Inflammatory macrophage treated with lipopolysaccharide for 4 hours (primary cell): ENCODE data around the gene LPCAT2.

Experiments used
- DNase-seq: peaks from one replicate; pipeline ENCODE4 v3.0.0-alpha.2; 2020

LPCAT2 gene

GRCh38 chr16:55557186-55557585 lies 48.3 kb downstream of the LPCAT2 start:
- DNase-seq = no peak

GRCh38 chr16:55559233-55559632 lies 50.4 kb downstream of the LPCAT2 start:
- no peak for DNase-seq

- DNase-seq = no peak
These were observed 51.2 kb downstream of the LPCAT2 start for GRCh38 chr16:55559933-55560516.

DNA sequence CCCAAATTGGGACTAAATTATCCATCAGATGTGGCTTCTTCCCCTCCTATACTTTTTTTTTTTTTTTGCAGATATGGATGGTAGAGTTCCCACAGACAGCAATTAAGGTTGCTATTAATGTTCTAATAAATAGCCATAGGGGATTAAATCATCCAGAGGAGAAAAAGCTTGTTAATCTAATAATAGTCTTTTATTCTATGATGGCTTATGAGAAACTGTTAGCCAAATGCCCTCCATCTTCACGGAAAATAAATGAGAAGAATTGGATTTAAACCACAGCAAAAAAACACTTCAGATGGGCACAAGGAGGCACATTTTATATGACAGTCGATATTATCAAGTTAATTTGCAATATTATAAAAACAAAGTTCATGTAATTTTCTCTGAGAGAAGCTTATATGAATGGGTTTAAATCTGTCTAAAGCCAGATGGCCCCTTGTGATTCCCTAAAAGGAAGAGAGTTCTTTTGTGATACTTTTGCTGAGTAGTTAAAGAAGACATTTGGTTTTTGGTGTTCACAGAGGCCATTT lies 52.5 kb downstream of the LPCAT2 start:
- DNase-seq = no peak

GRCh38 chr16:55562936-55563335 lies 54.1 kb downstream of the LPCAT2 start:
- peak; percentile 20 for DNase-seq

- peak; percentile 26 for DNase-seq
These were observed 54.9 kb downstream of the LPCAT2 start for GRCh38 chr16:55563797-55564196.

DNA sequence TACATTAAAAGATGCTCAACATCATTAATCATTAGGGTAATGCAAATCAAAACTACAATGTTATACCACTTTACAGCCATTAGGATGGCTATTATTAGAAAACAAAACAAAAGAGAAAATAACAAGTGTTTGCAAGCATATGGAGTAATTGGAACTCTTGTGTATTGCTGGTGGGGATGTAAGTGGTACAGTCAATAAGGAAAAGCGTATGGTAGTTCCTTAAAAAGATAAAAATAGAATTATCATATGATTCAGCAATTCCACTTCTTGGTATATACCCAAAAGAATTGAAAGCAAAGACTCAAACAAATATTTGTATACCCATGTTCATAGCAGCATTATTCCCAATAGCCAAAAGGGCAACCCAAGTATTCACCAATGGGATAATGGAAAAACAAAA lies 56.2 kb downstream of the LPCAT2 start:
- DNase-seq = peak; percentile 75

- DNase-seq = peak; percentile 73
These were observed 57.7 kb downstream of the LPCAT2 start, which contains the start of gene CAPNS2 for GRCh38 chr16:55566432-55567175. Gene CAPNS2, plus strand, starts transcription at chr16:55566684. Its CDS starts 73 bp downstream, at chr16:55566757.

DNA sequence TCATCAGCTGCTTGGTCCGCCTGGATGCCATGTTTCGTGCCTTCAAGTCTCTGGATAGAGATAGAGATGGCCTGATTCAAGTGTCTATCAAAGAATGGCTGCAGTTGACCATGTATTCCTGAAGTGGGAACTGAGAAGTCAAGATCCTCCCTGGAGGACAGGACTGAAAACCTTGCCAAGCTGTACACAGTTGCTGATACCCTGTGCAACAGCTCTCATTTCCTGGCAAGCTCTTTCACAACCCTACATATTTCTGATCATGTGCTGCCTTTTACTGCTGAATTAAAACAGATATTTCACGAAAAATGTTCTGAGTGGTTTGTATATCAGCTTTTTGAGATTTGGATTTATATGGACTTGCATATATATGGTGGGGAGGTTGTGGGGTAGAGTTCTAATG lies 58.5 kb downstream of the LPCAT2 start:
- DNase-seq = peak; percentile 65

DNA sequence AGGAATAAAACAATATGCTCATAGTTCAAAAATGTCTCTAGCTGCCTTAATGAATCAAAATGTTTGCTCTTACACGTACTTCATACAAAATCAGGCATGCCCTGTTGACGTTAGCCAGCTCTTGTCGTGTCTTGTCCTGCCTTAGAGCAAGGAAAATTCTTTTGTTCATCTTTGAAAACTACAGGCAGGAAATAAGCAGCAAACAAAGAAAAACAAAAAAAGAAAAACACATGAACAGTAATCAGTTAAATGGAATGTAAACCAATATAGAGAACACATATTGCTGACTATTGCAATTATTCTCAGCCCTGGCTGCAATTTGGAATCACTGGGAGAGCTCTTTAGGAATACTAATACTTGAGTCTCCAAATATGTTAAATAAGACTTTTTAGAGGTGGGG lies 59.3 kb downstream of the LPCAT2 start:
- DNase-seq = no peak

DNA sequence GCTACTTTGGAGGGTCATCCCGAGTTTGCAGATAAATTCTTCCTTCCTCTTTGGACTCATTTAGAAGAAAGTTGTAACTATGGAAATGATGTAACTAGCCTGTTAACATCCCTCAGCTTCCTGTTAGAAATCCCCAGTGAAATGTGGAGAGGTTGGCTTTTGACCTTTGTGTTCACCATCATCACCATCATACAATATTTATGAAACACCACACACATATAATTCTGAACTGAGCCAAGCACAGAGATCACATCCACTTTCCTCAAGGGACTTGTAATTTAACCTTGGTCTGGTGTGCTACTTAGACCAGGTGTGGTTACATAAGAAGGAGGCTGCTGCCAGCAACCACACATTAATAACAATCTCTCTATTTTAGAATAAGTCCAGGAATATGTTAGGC lies 60.2 kb downstream of the LPCAT2 start:
- peak; percentile 85 for DNase-seq

DNA sequence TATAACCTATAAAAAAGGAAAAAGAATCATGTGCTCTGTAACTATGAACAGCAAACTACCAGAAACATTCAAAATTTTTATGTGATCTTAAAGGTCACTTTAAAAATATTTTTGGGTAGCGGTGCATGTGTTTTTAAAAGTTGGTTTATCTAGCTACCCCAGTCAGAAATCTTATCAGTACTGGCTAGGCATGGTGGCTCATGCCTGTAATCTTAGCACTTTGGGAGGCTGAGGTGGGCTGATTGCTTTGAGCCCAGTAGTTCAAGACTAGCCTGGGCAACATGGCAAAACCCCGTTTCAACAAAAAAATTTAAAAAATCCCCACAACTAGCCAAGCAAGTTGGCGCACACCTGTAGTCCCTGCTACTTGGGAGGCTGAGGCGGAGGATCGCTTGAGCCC lies 61.3 kb downstream of the LPCAT2 start:
- DNase-seq = no peak

GRCh38 chr16:55571191-55571897 lies 62.5 kb downstream of the LPCAT2 start:
- no peak for DNase-seq

- DNase-seq = no peak
These were observed 63.6 kb downstream of the LPCAT2 start for GRCh38 chr16:55572439-55572838.

DNA sequence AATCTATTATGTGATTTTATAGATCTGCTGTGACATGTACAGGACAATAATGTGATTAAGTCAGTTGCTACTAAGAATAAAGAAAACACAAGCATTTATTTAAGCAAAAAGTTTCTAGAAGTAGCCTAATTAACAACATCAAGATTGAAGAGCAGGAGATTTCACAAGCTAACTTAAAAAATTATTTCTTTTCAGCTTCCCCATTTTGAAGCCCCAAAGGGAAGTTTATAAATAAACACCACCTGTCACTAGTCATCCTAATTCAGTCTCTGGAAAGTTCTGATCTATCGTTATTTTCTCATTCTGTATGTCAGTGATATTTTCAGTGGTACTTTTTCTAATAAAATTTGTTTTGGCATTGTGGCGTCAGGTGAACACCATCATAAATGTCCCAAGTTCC lies 65.9 kb downstream of the LPCAT2 start:
- DNase-seq = peak; percentile 42

GRCh38 chr16:55575496-55575895 lies 66.6 kb downstream of the LPCAT2 start:
- no peak for DNase-seq

- DNase-seq = no peak
These were observed 67.5 kb downstream of the LPCAT2 start for GRCh38 chr16:55576384-55576783.

- peak; percentile 63 for DNase-seq
These were observed 69.0 kb downstream of the LPCAT2 start for GRCh38 chr16:55577887-55578286.

DNA sequence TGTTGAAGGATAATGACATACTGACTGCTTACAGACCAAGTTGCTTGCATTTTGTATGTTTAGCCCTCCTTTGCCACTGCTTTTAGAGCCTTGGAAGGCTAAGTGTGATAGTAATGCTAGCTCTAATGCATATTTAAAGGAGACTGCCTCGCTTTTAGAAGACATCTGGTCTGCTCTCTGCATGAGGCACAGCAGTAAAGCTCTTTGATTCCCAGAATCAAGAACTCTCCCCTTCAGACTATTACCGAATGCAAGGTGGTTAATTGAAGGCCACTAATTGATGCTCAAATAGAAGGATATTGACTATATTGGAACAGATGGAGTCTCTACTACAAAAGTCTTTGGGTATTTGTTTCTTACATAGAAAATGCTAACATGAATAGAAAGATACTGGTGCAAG lies 76.8 kb downstream of the LPCAT2 start:
- no peak for DNase-seq

DNA sequence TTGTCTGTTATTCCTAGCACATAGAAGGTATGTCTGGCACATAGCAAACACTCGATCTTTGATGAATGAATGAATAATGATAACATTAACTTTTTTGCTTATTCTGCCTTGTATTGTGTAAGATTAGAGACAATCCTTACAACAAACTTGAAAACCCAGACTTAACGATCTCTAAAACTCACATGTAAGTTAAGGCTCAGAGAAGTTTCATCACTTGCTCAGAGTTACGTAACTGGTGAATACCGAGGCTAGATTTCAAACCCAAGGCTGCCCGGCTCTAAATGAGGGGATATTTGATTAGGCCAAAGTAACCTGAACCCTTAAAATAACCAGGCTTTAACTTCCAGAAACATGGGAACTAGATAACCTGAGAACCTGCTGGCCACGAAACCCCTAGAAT lies 79.9 kb downstream of the LPCAT2 start:
- no peak for DNase-seq

DNA sequence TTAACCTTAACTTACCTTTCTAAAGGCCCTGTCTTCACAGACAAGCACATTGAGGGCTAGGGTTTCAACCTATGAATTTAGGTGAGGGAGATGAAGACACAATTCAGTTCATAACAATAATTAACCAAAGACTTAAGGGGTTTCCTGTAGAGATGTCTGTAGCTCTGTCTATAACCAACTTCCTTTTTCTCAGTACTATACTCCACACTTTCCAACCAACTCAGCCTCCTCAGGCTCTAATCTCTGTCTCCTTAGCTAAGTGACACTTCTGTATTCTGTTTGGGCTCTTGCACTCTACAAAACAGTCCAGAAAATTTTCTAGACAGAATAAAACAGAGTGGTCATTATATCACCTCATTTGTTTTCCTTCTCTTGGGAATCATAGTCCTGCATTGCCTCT lies 83.4 kb downstream of the LPCAT2 start:
- no peak for DNase-seq

DNA sequence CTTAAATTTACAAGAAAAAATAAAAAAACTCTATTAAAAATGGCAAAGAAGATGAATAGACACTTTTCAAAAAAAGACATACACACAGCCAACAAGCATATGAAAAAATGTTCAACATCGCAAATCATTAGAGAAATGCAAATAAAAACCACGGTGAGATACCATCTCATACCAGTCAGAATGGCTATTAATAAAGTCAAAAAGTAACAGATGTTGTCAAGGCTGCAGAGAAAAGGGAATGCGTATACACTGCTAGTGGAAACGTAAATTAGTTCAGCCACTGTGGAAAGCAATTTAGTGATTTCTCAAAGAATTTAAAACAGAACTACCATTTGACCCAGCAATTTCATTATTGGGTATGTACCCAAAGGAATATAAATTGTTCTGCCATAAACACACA lies 89.1 kb downstream of the LPCAT2 start:
- no peak for DNase-seq

GRCh38 chr16:55605754-55606336 lies 97.0 kb downstream of the LPCAT2 start:
- DNase-seq = no peak
